ENCODE data around the gene C1QTNF6. TPM values are rescaled to one million over a fixed set of nuclear protein-coding genes. Genes with fewer than 3 reads are reported as not detected.

C1QTNF6 gene
- 7.0 and 7.7 TPM in 2 replicates for total RNA-seq

- intact Hi-C loops (cut with micrococcal nuclease), result loop anchor here (2.0 kb wide), 1 partner anchor 21 kb away; no protein-coding TSS in a partner anchor
Measured at GRCh38 chr22:37187891-37188761, at the start of gene C1QTNF6. C1QTNF6 (minus strand) TSS chr22:37188247; CDS start chr22:37188213, 34 bp downstream.

GRCh38 chr22:37235897-37236607 is 48.0 kb upstream of the C1QTNF6 start:
- intact Hi-C loops (cut with micrococcal nuclease), result loop anchor here (10.0 kb wide), 1 partner anchor 851 kb away; the partner anchor contains the start of gene MYH9

- intact Hi-C loops (cut with micrococcal nuclease), result loop anchor here (5.0 to 10.0 kb wide), 2 partner anchors 32 to 850 kb away; partner anchors contain the start of gene MYH9
Measured at GRCh38 chr22:37234736-37235711, 47.0 kb upstream of the C1QTNF6 start.

DNA sequence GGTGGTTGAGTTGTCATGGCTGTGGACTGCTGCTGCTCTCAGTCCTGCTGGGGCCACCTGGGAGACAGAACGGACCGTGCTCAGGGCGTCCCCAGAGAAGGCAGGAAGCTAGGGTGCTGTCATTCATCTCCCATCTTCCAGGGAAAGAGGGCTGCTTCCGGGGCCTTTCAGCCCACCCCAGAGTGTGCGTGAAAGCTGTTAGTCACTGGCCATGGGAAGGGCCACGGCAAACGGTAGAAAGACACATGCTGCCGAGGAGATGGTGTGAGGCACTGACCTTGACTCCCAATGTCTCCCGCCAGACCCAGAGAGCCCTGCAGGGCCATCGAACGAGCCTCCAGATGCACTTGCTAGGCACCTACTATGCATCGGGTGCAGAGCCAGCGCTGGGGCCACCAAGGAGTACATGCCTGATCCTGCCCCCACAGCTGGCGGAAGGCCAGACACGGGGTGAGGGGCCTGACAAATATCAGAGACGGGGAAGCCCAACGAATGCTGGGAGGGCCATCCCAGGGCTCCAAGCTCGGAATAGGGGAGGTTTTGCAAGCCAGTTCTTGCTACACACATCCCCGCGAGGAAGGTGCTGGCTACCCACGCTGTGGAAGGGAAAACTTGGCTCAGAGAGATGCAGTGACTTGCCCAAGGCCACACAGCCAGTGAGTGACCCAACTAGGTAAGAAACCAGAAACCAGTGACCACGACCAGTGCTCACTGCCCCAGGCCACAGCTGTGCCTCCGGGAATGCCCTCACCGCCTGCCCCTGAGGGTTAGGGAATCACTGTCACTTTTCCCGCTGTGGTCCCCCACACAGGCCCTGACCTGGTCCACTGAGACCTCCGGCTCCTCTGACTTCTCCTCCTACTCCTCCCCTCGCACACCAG is 45.9 kb upstream of the C1QTNF6 start:
- intact Hi-C loops (cut with micrococcal nuclease), result loop anchor here (5.0 to 10.0 kb wide), 2 partner anchors 33 to 849 kb away; partner anchors contain the start of gene MYH9

GRCh38 chr22:37233371-37233750 is 45.3 kb upstream of the C1QTNF6 start:
- intact Hi-C loops (cut with micrococcal nuclease), result loop anchor here (5.0 to 10.0 kb wide), 2 partner anchors 34 to 849 kb away; partner anchors contain the start of gene MYH9

DNA sequence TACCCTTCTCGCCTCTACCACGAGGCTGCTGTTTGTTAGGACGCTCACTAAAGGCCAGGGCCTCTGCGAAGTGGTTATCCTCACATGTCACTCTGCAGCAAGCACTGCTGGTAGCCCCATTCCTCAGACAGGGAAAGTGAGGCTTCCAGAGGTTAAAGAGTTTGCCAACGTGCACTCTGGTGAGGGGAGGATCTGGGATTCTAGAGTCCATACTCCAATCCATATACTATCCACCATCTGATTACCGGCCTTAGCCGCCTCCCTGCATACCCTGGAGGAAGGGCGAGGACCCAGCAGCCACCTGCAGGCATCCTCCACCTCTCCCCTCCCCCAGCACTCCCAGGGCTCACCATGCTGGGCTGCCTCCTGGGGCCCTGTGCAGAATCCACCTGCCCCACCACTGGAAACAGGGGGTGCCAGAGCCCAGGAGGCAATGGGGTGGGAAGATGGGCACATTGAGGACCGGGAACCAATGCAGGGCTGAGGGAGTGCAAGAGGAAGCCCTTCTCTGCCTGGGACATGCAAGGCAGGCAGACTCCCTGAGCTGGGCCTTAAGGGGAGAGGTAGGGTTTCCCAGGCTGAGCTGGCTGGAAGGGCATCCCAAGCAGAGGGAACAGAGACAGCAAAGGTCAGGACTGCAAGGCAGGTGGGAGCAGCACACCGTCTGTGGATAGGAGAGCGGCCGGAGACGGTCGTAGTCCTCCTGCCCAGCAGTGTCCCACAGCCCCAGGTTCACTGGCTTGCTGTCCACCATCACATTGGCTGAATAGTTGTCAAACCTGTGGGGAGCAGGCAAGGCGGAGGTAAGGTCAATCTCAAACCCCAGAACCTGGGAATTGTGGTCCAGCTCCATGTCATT is 44.3 kb upstream of the C1QTNF6 start:
- intact Hi-C loops (cut with micrococcal nuclease), result loop anchor here (5.0 to 10.0 kb wide), 2 partner anchors 35 to 848 kb away; partner anchors contain the start of gene MYH9

DNA sequence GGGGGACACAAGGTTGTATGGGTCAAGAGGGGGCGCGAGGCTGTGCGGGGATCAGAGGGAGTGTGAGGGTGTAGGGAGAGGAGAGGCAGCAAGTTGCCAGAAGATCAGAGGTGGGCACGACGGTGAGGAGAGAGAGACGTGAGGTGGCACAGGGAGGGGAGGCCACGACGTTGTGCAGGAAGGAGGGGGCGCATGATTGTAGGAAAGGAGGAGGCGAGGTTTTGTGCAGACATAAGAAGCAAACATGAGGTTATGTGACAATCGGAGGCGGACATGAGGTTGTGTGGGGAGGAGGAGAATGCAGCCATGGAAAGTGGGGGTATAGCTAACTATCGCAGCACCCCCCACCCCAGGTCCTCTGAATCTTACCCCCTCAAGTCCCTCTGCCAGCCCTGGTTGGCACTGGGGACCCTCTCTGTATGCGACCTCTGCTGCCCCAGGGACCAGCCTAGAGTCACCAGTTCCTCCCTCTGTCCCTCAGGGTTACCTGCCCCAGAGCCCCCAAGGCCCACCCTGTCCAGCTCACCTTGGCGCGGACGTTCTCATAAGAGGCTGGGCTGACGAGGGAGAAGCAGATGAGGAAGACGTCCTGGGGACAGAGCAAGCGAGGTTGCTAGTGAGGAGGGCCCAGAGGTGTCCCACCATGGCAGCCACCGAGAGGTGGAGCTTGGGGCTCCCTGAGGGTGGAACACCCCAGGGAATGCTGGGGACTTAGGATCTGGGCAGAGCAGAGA is 43.5 kb upstream of the C1QTNF6 start:
- intact Hi-C loops (cut with micrococcal nuclease), result loop anchor here (5.0 to 10.0 kb wide), 2 partner anchors 36 to 847 kb away; partner anchors contain the start of gene MYH9

DNA sequence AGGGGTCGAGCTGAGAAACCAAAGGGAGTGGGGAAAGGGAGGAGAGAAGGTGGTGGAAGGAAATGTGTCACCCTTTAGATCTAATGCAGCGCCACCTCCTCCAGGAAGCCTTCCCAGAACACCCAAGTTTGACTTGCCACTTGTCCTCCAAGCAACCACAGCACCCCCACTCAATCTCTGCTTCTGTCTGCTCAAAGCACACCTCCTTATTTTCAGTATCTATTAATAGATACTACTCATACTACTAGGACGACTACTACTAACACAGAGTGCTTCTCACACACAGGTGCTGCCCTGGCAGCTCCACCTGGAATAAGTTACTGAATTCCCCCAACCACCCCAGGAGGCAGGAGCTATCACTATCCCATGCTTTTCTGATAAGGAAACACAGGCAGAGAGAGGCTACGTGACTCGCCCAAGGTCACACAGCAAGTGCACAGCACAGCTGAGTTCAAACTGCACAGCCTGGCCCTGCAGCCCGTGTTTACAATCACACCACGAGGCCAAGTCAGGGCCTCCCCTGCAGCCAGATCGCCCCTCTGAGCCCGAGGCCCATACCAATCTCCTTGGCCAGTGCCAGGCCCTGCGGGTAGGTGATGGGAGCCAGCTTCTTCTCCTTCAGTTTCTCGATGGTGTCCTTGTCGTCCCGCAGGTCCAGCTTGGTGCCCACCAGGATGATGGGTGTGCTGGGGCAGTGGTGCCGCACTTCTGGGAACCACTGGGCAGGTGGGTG is 42.8 kb upstream of the C1QTNF6 start:
- intact Hi-C loops (cut with micrococcal nuclease), result loop anchor here (1.0 to 10.0 kb wide), 6 partner anchors 7 to 846 kb away; partner anchors contain the start of gene MYH9

DNA sequence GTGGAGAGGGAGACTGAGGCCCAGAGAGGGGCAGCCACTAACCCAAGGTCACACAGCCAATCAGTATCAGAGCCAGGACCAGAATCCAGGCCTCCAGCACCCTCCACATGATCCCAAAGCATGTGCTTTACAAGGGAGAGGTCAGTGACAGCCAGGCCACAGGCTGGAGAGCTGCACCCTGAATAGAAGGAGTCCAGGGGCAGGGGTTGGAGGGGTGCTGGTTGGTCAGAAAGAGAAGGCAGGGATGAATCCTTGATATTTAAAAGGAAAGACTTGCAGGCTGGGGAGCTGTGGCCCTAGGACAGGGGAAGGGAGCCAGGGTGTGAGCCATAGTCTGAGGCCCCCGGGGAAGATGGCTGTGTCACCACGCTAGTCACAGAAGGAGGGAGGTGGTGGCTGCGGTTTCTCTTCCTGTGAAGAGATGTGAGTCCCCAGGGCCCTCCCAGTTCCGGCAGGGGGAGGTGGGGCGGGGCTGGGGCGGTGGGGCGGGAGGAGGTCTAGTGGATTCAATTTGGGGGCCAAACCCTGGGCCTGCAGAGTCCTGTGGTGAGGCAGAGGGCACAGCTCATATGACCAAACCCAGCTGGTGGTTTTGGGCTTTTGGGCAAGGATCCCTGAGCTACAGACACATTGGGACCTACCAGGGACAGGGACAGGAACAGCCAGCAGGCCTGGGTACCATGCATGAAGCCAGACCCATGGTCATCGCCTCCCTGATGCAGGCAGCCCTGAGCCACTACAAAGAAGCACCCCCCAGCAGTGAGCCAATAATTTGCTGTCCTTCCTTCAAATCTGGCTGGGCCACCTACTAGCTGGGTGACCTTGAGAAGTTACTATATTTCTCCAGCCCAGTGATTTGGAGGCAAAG is 42.0 kb upstream of the C1QTNF6 start:
- intact Hi-C loops (cut with micrococcal nuclease), result loop anchor here (1.0 to 10.0 kb wide), 6 partner anchors 8 to 845 kb away; partner anchors contain the start of gene MYH9

- intact Hi-C loops (cut with micrococcal nuclease), result no loop called here
Measured at GRCh38 chr22:37229012-37229804, 41.2 kb upstream of the C1QTNF6 start.

DNA sequence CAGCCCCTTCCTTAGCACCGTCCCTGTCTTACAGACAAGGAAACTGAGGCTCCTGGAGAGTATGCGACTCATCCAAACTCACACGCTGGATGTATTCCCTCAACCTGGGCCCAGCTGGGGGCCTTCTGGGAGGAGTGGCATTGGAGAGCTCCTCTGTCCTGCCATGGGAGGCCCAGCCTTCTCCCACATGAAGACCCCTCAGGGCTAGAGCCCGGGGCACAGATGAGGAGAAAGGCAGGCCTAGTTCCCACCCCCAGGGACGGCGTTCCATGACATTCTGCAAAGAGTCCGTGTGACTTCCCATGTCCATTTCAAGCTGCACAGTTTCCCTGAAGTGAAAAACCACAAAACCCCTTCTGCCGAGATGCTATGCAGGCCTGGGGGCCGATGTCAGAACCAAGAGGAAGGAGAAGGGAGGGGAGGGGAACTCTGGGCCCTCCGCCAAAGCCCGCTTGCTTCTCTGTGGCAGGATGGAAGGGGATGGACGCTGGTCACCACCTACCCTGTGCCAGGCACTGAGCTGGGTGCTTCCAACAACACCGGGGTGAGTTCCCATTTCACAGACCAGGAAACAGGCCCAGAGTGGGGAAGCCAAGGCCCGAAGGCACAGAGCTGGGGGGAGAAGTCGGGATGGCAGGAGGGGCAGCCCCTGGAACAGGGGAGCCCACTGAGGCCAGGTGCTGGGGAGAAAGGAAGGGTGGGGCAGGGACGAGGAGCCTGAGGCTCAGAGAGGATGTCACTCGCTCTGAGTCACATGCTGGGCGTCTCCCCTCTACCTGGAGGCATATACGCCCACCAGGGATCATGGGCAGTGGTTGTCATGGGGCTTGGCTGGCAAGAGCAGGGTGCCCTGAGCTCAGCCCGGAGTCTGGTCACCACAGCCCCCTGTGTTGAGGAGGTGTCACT is 40.3 kb upstream of the C1QTNF6 start:
- intact Hi-C loops (cut with micrococcal nuclease), result no loop called here

DNA sequence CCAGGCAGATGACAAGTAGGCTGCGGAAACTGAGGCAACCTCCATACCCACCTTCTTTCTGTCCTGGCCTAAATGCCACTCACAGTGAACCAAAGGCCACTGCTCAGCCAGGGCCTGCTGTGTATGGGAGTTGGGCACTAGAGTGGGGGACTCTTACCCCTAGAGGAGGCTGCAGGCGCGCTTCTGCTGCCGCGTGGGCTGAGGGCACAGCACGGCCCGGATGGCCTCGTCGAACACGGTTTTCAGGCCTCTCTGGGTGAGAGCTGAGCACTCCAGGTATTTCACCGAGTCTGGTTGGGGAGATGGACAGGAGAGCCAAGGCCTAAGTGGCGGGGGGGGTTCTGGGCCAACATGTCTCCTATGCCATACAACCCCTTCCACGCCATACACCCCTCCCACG is 38.5 kb upstream of the C1QTNF6 start:
- intact Hi-C loops (cut with micrococcal nuclease), result no loop called here

- intact Hi-C loops (cut with micrococcal nuclease), result no loop called here
Measured at GRCh38 chr22:37226087-37226486, 38.0 kb upstream of the C1QTNF6 start.

GRCh38 chr22:37225481-37225880 is 37.4 kb upstream of the C1QTNF6 start:
- intact Hi-C loops (cut with micrococcal nuclease), result no loop called here
